NCI-H1417 (cell line): Measurements from ENCODE around the gene CCL7.

Experiments used
- DNase-seq, 3 experiments: peaks; one replicate each; lab custom pipeline; 2025; lab: John Stamatoyannopoulos, UW

The CCL7 gene

GRCh38 chr17:34287875-34288274 is 17.9 kb downstream of the CCL7 start:
- no peak for DNase-seq

GRCh38 chr17:34290586-34290985 is 20.6 kb downstream of the CCL7 start:
- DNase-seq: no peak

GRCh38 chr17:34291721-34292348 is 21.8 kb downstream of the CCL7 start:
- DNase-seq: no peak

GRCh38 chr17:34299027-34299426 is 29.0 kb downstream of the CCL7 start:
- DNase-seq: no peak

GRCh38 chr17:34299956-34300577 is 30.0 kb downstream of the CCL7 start:
- no peak for DNase-seq

GRCh38 chr17:34300652-34301370 is 30.8 kb downstream of the CCL7 start:
- no peak for DNase-seq

GRCh38 chr17:34301986-34302385 is 32.0 kb downstream of the CCL7 start:
- DNase-seq: no peak

GRCh38 chr17:34302636-34303035 is 32.6 kb downstream of the CCL7 start:
- DNase-seq: no peak

- DNase-seq: no peak
These were observed 33.6 kb downstream of the CCL7 start for GRCh38 chr17:34303606-34304005.

GRCh38 chr17:34305061-34305460 is 35.0 kb downstream of the CCL7 start:
- DNase-seq: no peak

GRCh38 chr17:34305606-34306005 is 35.6 kb downstream of the CCL7 start:
- DNase-seq: no peak

- DNase-seq: no peak
These were observed 36.4 kb downstream of the CCL7 start for GRCh38 chr17:34306466-34306865.

GRCh38 chr17:34307110-34307509 is 37.1 kb downstream of the CCL7 start:
- no peak for DNase-seq

GRCh38 chr17:34308371-34308770 is 38.4 kb downstream of the CCL7 start:
- no peak for DNase-seq

- no peak for DNase-seq
These were observed 41.3 kb downstream of the CCL7 start for GRCh38 chr17:34311291-34311690.

GRCh38 chr17:34312080-34312479 is 42.1 kb downstream of the CCL7 start:
- no peak for DNase-seq

GRCh38 chr17:34313164-34313563 is 43.1 kb downstream of the CCL7 start:
- DNase-seq: no peak

GRCh38 chr17:34314279-34314678 is 44.3 kb downstream of the CCL7 start:
- DNase-seq: no peak

- no peak for DNase-seq
These were observed 48.5 kb downstream of the CCL7 start for GRCh38 chr17:34318474-34318873.

GRCh38 chr17:34319039-34319483 is 49.0 kb downstream of the CCL7 start, which contains the start of gene CCL8:
Gene CCL8, plus strand, starts transcription at chr17:34319435. Its CDS starts 67 bp downstream, at chr17:34319502.
- DNase-seq: no peak
